HCT116 (cell line): ENCODE data around the gene GPX1. TPM values are rescaled to one million over a fixed set of nuclear protein-coding genes. Genes with fewer than 3 reads are reported as not detected.
A peak's percentile ranks its signal among the peaks of the same experiment; 100 is the strongest.

ENCODE experiments used
- ATAC-seq: fragments of 200-7000 bp; cut with Tn5 transposase; 2 replicates; pipeline ENCODE4 v1.9.1; 2020; ENCODE audit warnings: mild to moderate bottlenecking, moderate library complexity
- Bru-seq: library from RNA; stranded (reverse); fragments of 400-500 nt; gene quantifications from one replicate; lab custom pipeline; 2021; lab: Mats Ljungman, UMichigan
- BruChase-seq, 2 experiments: library from RNA; stranded (reverse); fragments of 400-500 nt; gene quantifications; one replicate each; lab custom pipeline; 2021; lab: Mats Ljungman, UMichigan
- BruUV-seq: library from RNA; stranded (reverse); fragments of 400-500 nt; replicated peaks from 2 replicates; lab custom pipeline; 2021; lab: Mats Ljungman, UMichigan
- CTCF ChIA-PET: fragments of 300-600 bp; sonication (Branson Sonifier 250); formaldehyde crosslinking; loops from one replicate; lab custom pipeline; 2021; ENCODE audit warnings: antibody characterized with exemption; lab: Charles Lee
- POLR2A ChIA-PET: fragments of 300-600, 350-600 bp; sonication (Branson Sonifier 250); formaldehyde crosslinking; loops from one replicate; lab custom pipeline; 2021; ENCODE audit warnings: antibody characterized with exemption; lab: Charles Lee
- RAD21 ChIA-PET, 2 experiments: fragments of 300-600 bp; sonication (Branson Sonifier 250); formaldehyde crosslinking; loops; one replicate each; lab custom pipeline; 2023; ENCODE audit warnings: low total read pairs in 2 of 2; ENCODE audit not compliant: uncharacterized antibody in 2 of 2, unreplicated experiment in 2 of 2, low non-redundant PET in 1 of 2; lab: Charles Lee
- DNase-seq: peaks from one replicate; pipeline ENCODE4 v3.0.0-alpha.2; 2010; ENCODE audit warnings: low read depth, low spot score
- H2AFZ ChIP-seq: fragments of 200-600 bp; shearing (Covaris generic), sonication (generic); 2 replicates; pipeline ENCODE4 v1.6.1; 2017; ENCODE audit warnings: low read depth, mixed run types, mixed read lengths, antibody characterized with exemption, low read length; ENCODE audit not compliant: poor library complexity, severe bottlenecking
- H3K27ac ChIP-seq: 2 replicates; pipeline ENCODE4 v1.5.1; 2012; ENCODE audit warnings: low read depth, low read length
- H3K27me3 ChIP-seq: fragments of 200-600 bp; sonication (generic); 2 replicates; pipeline ENCODE4 v1.6.1; 2016; ENCODE audit warnings: mixed run types, low read length, mixed read lengths; ENCODE audit not compliant: insufficient read depth
- H3K36me3 ChIP-seq, 2 experiments: fragments of 200-500 bp in 1 of 2; fragments of 200-600 bp in 1 of 2; sonication (Bioruptor generic) in 1 of 2; sonication (generic) in 1 of 2; 2 replicates each; pipeline versions ENCODE4 v1.5.1 to v1.6.1; 2014 to 2016; ENCODE audit warnings: low read length in 2 of 2, inconsistent platforms in 1 of 2, mixed read lengths in 1 of 2, mixed run types in 1 of 2; ENCODE audit not compliant: insufficient read depth in 2 of 2, control insufficient read depth in 1 of 2
- H3K4me1 ChIP-seq, 2 experiments: fragments of 200-600 bp in 1 of 2; sonication (generic) in 1 of 2; 2 replicates each; pipeline versions ENCODE4 v1.5.1 to v1.6.1; 2012 to 2017; ENCODE audit warnings: low read length in 2 of 2, inconsistent platforms in 1 of 2, mild to moderate bottlenecking in 1 of 2, mixed read lengths in 1 of 2, mixed run types in 1 of 2, moderate library complexity in 1 of 2; ENCODE audit not compliant: insufficient read depth in 2 of 2, control insufficient read depth in 1 of 2
- H3K4me2 ChIP-seq: fragments of 200-600 bp; sonication (generic); 2 replicates; pipeline ENCODE4 v1.6.1; 2017; ENCODE audit warnings: mixed run types, low read length, mixed read lengths
- H3K4me3 ChIP-seq, 2 experiments: fragments of 200-600 bp in 1 of 2; sonication (generic) in 1 of 2; replicated peaks in 1 of 2; 2 replicates each; pipeline ENCODE4 v1.5.1; 2011 to 2016; ENCODE audit warnings: low read length in 2 of 2, control low read depth in 1 of 2, low read depth in 1 of 2, mild to moderate bottlenecking in 1 of 2, mixed read lengths in 1 of 2, mixed run types in 1 of 2
- H3K79me2 ChIP-seq: fragments of 200-600 bp; sonication (generic); 2 replicates; pipeline ENCODE4 v1.6.1; 2017; ENCODE audit warnings: mild to moderate bottlenecking, mixed run types, low read length, moderate library complexity, mixed read lengths; ENCODE audit not compliant: insufficient read depth
- H3K9ac ChIP-seq: fragments of 200-600 bp; sonication (generic); 2 replicates; pipeline ENCODE4 v1.6.1; 2016; ENCODE audit warnings: low read length, mixed read lengths
- H3K9me2 ChIP-seq: fragments of 200-600 bp; sonication (generic), shearing (Covaris generic); 2 replicates; pipeline ENCODE4 v1.6.1; 2017; ENCODE audit warnings: mixed run types, mild to moderate bottlenecking, moderate library complexity; ENCODE audit not compliant: insufficient read depth
- H3K9me3 ChIP-seq, 2 experiments: fragments of 200-500 bp in 1 of 2; fragments of 200-600 bp in 1 of 2; sonication (Bioruptor generic) in 1 of 2; sonication (generic) in 1 of 2; 2 replicates each; pipeline ENCODE4 v1.6.1; 2014 to 2017; ENCODE audit warnings: low read length in 2 of 2, mixed read lengths in 2 of 2, inconsistent platforms in 1 of 2, low read depth in 1 of 2, mild to moderate bottlenecking in 1 of 2, mixed run types in 1 of 2, moderate library complexity in 1 of 2; ENCODE audit not compliant: control insufficient read depth in 1 of 2, insufficient read depth in 1 of 2
- H4K20me1 ChIP-seq: fragments of 200-600 bp; sonication (generic), shearing (Covaris generic); 2 replicates; pipeline ENCODE4 v1.6.1; 2017; ENCODE audit warnings: mixed run types, mild to moderate bottlenecking, moderate library complexity; ENCODE audit not compliant: insufficient read depth
- ATF3 ChIP-seq: IDR thresholded peaks from 2 replicates; pipeline ENCODE4 v1.6.1; 2012
- CBX3 ChIP-seq: IDR thresholded peaks from 2 replicates; pipeline ENCODE4 v1.6.1; 2012; ENCODE audit warnings: low read depth
- CEBPB ChIP-seq: IDR thresholded peaks from 2 replicates; pipeline ENCODE4 v1.6.1; 2012; ENCODE audit warnings: low read depth
- EGR1 ChIP-seq: IDR thresholded peaks from 2 replicates; pipeline ENCODE4 v1.6.1; 2012; ENCODE audit warnings: low read depth
- ELF1 ChIP-seq: IDR thresholded peaks from 2 replicates; pipeline ENCODE4 v1.6.1; 2012; ENCODE audit warnings: low read depth, borderline replicate concordance
- EZH2phosphoT487 ChIP-seq: fragments of 200-600 bp; IDR thresholded peaks from 2 replicates; pipeline ENCODE4 v1.6.1; 2018; ENCODE audit warnings: antibody characterized with exemption, borderline replicate concordance
- FOSL1 ChIP-seq: IDR thresholded peaks from 2 replicates; pipeline ENCODE4 v1.6.1; 2012; ENCODE audit warnings: low read depth
- JUND ChIP-seq: IDR thresholded peaks from 2 replicates; pipeline ENCODE4 v1.6.1; 2012
- POLR2A ChIP-seq: IDR thresholded peaks from 2 replicates; pipeline ENCODE4 v1.7.0; 2011; ENCODE audit warnings: borderline replicate concordance; ENCODE audit not compliant: insufficient read depth, insufficient read length; ENCODE audit errors: extremely low read depth
- POLR2AphosphoS5 ChIP-seq: IDR thresholded peaks from 2 replicates; pipeline ENCODE4 v1.6.1; 2011; ENCODE audit warnings: mild to moderate bottlenecking, low read depth, low read length, moderate library complexity
- RAD21 ChIP-seq: IDR thresholded peaks from 2 replicates; pipeline ENCODE4 v1.6.1; 2012; ENCODE audit warnings: low read depth, mild to moderate bottlenecking
- SIN3A ChIP-seq: IDR thresholded peaks from 2 replicates; pipeline ENCODE4 v1.6.1; 2012; ENCODE audit warnings: low read depth
- SP1 ChIP-seq: IDR thresholded peaks from 2 replicates; pipeline ENCODE4 v1.6.1; 2012; ENCODE audit warnings: low read depth
- SRF ChIP-seq: IDR thresholded peaks from 2 replicates; pipeline ENCODE4 v1.6.1; 2012; ENCODE audit warnings: low read depth
- TCF7L2 ChIP-seq: IDR thresholded peaks from 2 replicates; pipeline ENCODE4 v1.7.0; 2011; ENCODE audit warnings: borderline replicate concordance, inconsistent platforms; ENCODE audit not compliant: insufficient read depth, insufficient read length; ENCODE audit errors: extremely low read depth
- YY1 ChIP-seq: IDR thresholded peaks from 2 replicates; pipeline ENCODE4 v1.6.1; 2011; ENCODE audit warnings: low read length, low read depth, moderate library complexity, mild to moderate bottlenecking; ENCODE audit not compliant: insufficient replicate concordance; ENCODE audit errors: extremely low read depth
- ZBTB33 ChIP-seq: IDR thresholded peaks from 2 replicates; pipeline ENCODE4 v1.6.1; 2011; ENCODE audit warnings: mild to moderate bottlenecking, low read length, moderate library complexity; ENCODE audit not compliant: insufficient replicate concordance; ENCODE audit errors: extremely low read depth
- ZFX ChIP-seq: fragments of 450-650 bp; IDR thresholded peaks from 2 replicates; pipeline ENCODE4 v1.6.1; 2017
- ZNF274 ChIP-seq: fragments of 200-500 bp; sonication (Bioruptor generic); IDR thresholded peaks from 2 replicates; pipeline ENCODE4 v1.6.1; 2014; ENCODE audit warnings: mild to moderate bottlenecking, low read depth, low read length, inconsistent platforms
- intact Hi-C: fragments of 100-400 bp; cut with micrococcal nuclease; formaldehyde crosslinking; loops from 2 replicates; pipeline ENCODE4 v1.10.0; 2022
- long read RNA-seq: library from polyadenylated mRNA; unstranded; transcript quantifications from one replicate; pipeline ENCODE4 v2.0.0, GENCODE V29; 2021; ENCODE audit not compliant: unreplicated experiment
- polyA plus RNA-seq: library from polyadenylated mRNA; unstranded; fragments of >200 nt; gene quantifications from 2 replicates; pipeline ENCODE4 v1.2.1, GENCODE V29; 2012; ENCODE audit warnings: missing spikeins
- total RNA-seq: library from RNA; stranded (reverse); gene quantifications from one replicate; pipeline ENCODE4 v1.2.1, GENCODE V29; 2021; ENCODE audit not compliant: unreplicated experiment
- TF ChIP-seq, protein P1 (sequence below): IDR thresholded peaks from 2 replicates; pipeline ENCODE4 v1.6.1; 2012; ENCODE audit warnings: low read depth

Gene GPX1
- total RNA-seq (330 TPM), Bru-seq, nascent RNA (percentile 92 among the genes with signal in this experiment), BruChase-seq, experiment 1, labeled RNA remaining after a 6-hour chase (percentile 97 among the genes with signal in this experiment), BruChase-seq, experiment 2, labeled RNA remaining after a 2-hour chase (percentile 96 among the genes with signal in this experiment)
- 429 and 439 TPM in 2 replicates for polyA plus RNA-seq
- long read RNA-seq, transcript GPX1-202 (2 exons, 1,151 nt) = major isoform, 315 of 425 reads
- long read RNA-seq, transcript GPX1-201 (1 exons, 1,135 nt) = minor isoform, 101 of 425 reads
- long read RNA-seq, partial matches to known transcripts = 0 of 425 reads
- long read RNA-seq, other reads (novel, unspliced or antisense) = 5 of 425 reads

DNA sequence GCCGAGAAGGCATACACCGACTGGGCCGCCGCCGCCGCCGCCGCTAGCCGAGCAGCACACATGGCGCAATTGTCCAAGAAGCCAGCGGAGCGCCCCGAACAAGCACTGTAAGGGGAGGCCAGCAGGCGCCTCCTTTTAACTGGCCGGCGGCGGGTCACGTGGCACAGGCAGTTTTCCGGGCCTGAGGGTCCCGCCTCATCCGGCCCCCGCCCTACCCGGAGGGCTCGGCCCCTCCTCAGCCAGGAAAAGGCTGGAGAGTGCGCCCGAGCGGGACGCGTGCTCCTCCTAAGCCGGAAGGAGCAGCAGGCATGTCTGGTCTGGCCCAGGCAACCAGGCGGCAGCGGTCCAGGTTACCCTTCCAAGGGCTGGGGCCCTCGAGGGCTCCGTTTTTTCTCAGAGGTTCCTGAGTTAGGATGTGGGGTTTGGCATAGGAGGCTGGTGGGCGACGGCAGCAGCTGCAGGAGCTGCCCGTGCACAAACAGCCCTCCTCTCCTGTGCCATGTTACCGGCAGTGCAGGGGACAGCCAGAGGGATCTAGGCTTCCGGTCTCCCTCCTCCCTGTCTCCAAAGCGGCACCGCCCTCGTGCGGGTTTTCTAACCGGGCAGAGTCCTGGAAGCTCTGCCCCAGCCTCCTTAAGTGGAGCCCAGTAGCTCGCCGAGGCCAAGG lies at the start of gene GPX1:
TSS of gene GPX1 (minus strand) at position 137 of the 667 bp plus-strand sequence. CDS start at position 62, 75 bp downstream.
- TSS peak; percentile 87 for BruUV-seq
- Histone ChIP-seq H3K9me2 (no peaks in the 10 kb centered on the region), H4K20me1 (no peaks in the 10 kb centered on the region), H3K9me3 (no peaks in the 10 kb centered on the region), H3K9ac (peak within 1 kb of the TSS; percentile 71), H2AFZ (no peak within 1 kb of the TSS), H3K4me2 (peak within 1 kb of the TSS; percentile 83), H3K27me3 (no peaks in the 10 kb centered on the region), H3K4me1 (peaks cover 15 to 31% of the 10 kb centered on the region in 2 experiments), H3K79me2 (peaks cover 45% of the 10 kb centered on the region), H3K4me3 (peak within 1 kb of the TSS; percentile 64 to 85), H3K36me3 (peaks cover 18 to 39% of the 10 kb centered on the region in 2 experiments; a peak in 3 of 4 replicates), H3K27ac (peak within 1 kb of the TSS; percentile 99)
- ChIA-PET RAD21 (interaction anchor here in 1 of 2 experiments (0.6 kb wide), 1 partner anchor 336 kb away, joined by 3 read pairs; the partner anchor contains the start of gene NDUFAF3), POLR2A (interaction anchor here (0.6 to 2.5 kb wide), 4 partner anchors 15 to 245 kb away, joined by 3 to 18 read pairs (median 4); partner anchors contain the start of gene USP4), CTCF (interaction anchor here (0.9 to 1.4 kb wide), 2 partner anchors 18 to 91 kb away, joined by 3 to 5 read pairs; partner anchors contain the start of gene USP4)
- intact Hi-C loops = loop anchor here (2.0 to 5.0 kb wide), 2 partner anchors 54 to 186 kb away; partner anchors contain the start of genes KLHDC8B and TCTA
- DNase-seq (peak; percentile 92), ATAC-seq (peak; percentile 92)
- TF ChIP-seq SP1 (peak; percentile 77), ZBTB33 (no peak), POLR2AphosphoS5 (peak; percentile 88), CBX3 (no peak; the same call in 1 of the 2 replicates), ZFX (no peak; the same call in 1 of the 2 replicates), SRF (no peak), ATF3 (no peak), RAD21 (peak; percentile 5; the same call in 1 of the 2 replicates), SIN3A (peak; percentile 97), CEBPB (no peak), FOSL1 (no peak), ZNF274 (no peak), TCF7L2 (peak; percentile 52), EGR1 (no peak), ELF1 (peak; percentile 85; the same call in 1 of the 2 replicates), JUND (peak; percentile 60; the same call in 1 of the 2 replicates), YY1 (no peak), EZH2phosphoT487 (no peak), POLR2A (peak; percentile 88)
- TF ChIP-seq, protein P1, sequence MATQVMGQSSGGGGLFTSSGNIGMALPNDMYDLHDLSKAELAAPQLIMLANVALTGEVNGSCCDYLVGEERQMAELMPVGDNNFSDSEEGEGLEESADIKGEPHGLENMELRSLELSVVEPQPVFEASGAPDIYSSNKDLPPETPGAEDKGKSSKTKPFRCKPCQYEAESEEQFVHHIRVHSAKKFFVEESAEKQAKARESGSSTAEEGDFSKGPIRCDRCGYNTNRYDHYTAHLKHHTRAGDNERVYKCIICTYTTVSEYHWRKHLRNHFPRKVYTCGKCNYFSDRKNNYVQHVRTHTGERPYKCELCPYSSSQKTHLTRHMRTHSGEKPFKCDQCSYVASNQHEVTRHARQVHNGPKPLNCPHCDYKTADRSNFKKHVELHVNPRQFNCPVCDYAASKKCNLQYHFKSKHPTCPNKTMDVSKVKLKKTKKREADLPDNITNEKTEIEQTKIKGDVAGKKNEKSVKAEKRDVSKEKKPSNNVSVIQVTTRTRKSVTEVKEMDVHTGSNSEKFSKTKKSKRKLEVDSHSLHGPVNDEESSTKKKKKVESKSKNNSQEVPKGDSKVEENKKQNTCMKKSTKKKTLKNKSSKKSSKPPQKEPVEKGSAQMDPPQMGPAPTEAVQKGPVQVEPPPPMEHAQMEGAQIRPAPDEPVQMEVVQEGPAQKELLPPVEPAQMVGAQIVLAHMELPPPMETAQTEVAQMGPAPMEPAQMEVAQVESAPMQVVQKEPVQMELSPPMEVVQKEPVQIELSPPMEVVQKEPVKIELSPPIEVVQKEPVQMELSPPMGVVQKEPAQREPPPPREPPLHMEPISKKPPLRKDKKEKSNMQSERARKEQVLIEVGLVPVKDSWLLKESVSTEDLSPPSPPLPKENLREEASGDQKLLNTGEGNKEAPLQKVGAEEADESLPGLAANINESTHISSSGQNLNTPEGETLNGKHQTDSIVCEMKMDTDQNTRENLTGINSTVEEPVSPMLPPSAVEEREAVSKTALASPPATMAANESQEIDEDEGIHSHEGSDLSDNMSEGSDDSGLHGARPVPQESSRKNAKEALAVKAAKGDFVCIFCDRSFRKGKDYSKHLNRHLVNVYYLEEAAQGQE = no peak
